Measurements from ENCODE around the gene CACYBP. TPM values are rescaled to one million over a fixed set of nuclear protein-coding genes. Genes with fewer than 3 reads are reported as not detected.
"Not testable (repeated sequence)": the region's sequence is repeated elsewhere in the genome, so short reads cannot be mapped to it uniquely, and the experiment has no call there.

CACYBP gene
- total and polyA plus RNA-seq, 8 donors = 16.5 to 317 (median 64.1) TPM

- H3K4me1 ChIP-seq = peaks cover 0 to 16% (median 0%) of the 10 kb centered on the region in 4 donors
- TF ChIP-seq POLR2A (IDR thresholded peaks at IDR 0.05) (no peak), EP300 (IDR thresholded peaks at IDR 0.05) (no peak), POLR2AphosphoS5 (IDR thresholded peaks at IDR 0.05) (no peak)
- TF ChIP-seq, protein P1, sequence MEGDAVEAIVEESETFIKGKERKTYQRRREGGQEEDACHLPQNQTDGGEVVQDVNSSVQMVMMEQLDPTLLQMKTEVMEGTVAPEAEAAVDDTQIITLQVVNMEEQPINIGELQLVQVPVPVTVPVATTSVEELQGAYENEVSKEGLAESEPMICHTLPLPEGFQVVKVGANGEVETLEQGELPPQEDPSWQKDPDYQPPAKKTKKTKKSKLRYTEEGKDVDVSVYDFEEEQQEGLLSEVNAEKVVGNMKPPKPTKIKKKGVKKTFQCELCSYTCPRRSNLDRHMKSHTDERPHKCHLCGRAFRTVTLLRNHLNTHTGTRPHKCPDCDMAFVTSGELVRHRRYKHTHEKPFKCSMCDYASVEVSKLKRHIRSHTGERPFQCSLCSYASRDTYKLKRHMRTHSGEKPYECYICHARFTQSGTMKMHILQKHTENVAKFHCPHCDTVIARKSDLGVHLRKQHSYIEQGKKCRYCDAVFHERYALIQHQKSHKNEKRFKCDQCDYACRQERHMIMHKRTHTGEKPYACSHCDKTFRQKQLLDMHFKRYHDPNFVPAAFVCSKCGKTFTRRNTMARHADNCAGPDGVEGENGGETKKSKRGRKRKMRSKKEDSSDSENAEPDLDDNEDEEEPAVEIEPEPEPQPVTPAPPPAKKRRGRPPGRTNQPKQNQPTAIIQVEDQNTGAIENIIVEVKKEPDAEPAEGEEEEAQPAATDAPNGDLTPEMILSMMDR (IDR thresholded peaks at IDR 0.05) = no peak
- no peaks in the 10 kb centered on the region for H3K9me3 ChIP-seq
- no peak for DNase-seq
- no peak overlapping the region for H3K27ac ChIP-seq
- WGBS, 5 donors = 51 to 90% (median 86%) methylated on average over 1 of the region's 1 CpG
- H3K4me3 ChIP-seq = no peak overlapping the region
- H3K36me3 ChIP-seq = peaks cover 48 to 100% (median 100%) of the 10 kb centered on the region in 4 donors
- intact Hi-C loops (cut with DNase I; ENCODE audit: low total_unique reads) = no loop called here
- no peaks in the 10 kb centered on the region for H3K27me3 ChIP-seq
Observed at GRCh38 chr1:175013445-175013844, 13.7 kb downstream of the CACYBP start.

GRCh38 chr1:175015243-175015642, 15.5 kb downstream of the CACYBP start:
- Histone ChIP-seq H3K4me1 (peaks cover 0 to 16% (median 2%) of the 10 kb centered on the region in 4 donors), H3K9me3 (no peaks in the 10 kb centered on the region), H3K36me3 (peaks cover 43 to 98% (median 91%) of the 10 kb centered on the region in 4 donors), H3K27me3 (no peaks in the 10 kb centered on the region), H3K27ac (no peak overlapping the region), H3K4me3 (no peak overlapping the region)
- TF ChIP-seq EP300 (IDR thresholded peaks at IDR 0.05) (no peak), POLR2A (IDR thresholded peaks at IDR 0.05) (no peak), POLR2AphosphoS5 (IDR thresholded peaks at IDR 0.05) (no peak)
- TF ChIP-seq, protein P1 (IDR thresholded peaks at IDR 0.05) = no peak
- WGBS, 5 donors = 79 to 87% (median 84%) methylated on average over 4 of the region's 4 CpGs
- intact Hi-C loops (cut with DNase I; ENCODE audit: low total_unique reads) = no loop called here
- DNase-seq = no peak

- TF ChIP-seq POLR2A (IDR thresholded peaks at IDR 0.05) (no peak), EP300 (IDR thresholded peaks at IDR 0.05) (no peak)
- intact Hi-C loops (cut with DNase I; ENCODE audit: low total_unique reads) = no loop called here
- H3K27me3 ChIP-seq = no peaks in the 10 kb centered on the region
- peaks cover 26 to 56% (median 49%) of the 10 kb centered on the region in 4 donors for H3K36me3 ChIP-seq
- H3K4me3 ChIP-seq = no peak overlapping the region
- H3K9me3 ChIP-seq = no peaks in the 10 kb centered on the region
- WGBS, 5 donors = 86 to 95% (median 92%) methylated on average over 3 of the region's 3 CpGs
- peaks cover 0 to 31% (median 20%) of the 10 kb centered on the region in 4 donors for H3K4me1 ChIP-seq
- DNase-seq = no peak
- H3K27ac ChIP-seq = no peak overlapping the region
Observed at GRCh38 chr1:175019524-175019923, 19.8 kb downstream of the CACYBP start.

DNA sequence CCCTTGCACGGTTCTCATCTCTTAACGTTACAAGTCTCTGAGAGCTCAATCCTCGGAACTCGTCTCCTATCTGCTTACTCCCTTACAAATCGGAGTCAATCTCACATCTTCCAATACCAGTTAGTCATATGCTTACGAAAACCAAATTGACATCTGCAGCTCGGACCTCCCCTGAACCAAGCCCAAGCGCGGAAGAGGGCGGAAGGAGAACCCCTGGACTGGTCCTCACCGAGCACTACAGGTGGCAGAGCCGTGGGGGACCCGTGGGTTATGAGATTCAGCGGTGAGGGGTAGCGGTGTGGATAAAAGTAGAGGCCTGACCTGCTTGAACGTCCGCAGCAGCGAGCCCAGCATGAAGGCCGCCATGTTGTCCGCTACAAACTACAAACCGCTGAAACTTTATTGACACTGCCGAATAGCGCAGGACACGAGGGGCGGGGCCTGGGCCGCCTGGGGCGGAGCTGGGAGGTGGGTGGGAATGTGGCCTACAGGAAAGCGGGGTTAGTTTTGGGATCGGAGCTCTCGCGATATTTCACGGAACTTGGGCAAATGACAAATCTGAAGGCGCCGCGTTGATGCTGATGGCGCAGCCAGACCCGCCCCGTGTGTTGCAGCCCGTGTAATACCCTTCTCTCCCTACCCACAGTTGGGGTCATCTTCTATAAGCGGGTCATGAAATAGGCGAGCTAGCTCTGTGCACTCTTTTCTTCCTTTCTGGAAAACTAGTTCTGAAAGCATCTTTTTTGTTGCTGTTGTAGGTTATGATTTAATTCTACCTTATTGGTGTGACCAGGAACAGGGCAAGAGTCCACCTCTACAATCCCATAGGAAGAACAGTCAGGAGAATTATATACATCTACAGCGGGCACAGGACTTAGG, 23.5 kb downstream of the CACYBP start, which contains the start of gene MRPS14:
Gene MRPS14, minus strand, starts transcription at position 383 of the 879 bp plus-strand sequence. Its CDS starts 17 bp downstream, at position 366.
- no peaks in the 10 kb centered on the region for H3K27me3 ChIP-seq
- H3K9me3 ChIP-seq = no peaks in the 10 kb centered on the region
- peak; percentile 98 to 99 for DNase-seq
- H3K36me3 ChIP-seq = peaks cover 4 to 18% (median 11%) of the 10 kb centered on the region in 4 donors
- intact Hi-C loops (cut with DNase I; ENCODE audit: low total_unique reads) = no loop called here
- peak within 1 kb of the TSS; percentile 79 to 92 (median 88) for H3K4me3 ChIP-seq
- peaks cover 0 to 26% (median 15%) of the 10 kb centered on the region in 4 donors for H3K4me1 ChIP-seq
- TF ChIP-seq POLR2AphosphoS5 (IDR thresholded peaks at IDR 0.05) = peak; percentile 82 to 96 (median 89)
- peak in 1 of 4 donors; percentile 63 for TF ChIP-seq POLR2A (IDR thresholded peaks at IDR 0.05)
- TF ChIP-seq, protein P1 (IDR thresholded peaks at IDR 0.05) = peak in 1 of 7 experiments; percentile 9
- no peak for TF ChIP-seq EP300 (IDR thresholded peaks at IDR 0.05)
- 2 to 3% (median 3%) methylated on average over 41 to 42 of the region's 42 CpGs for WGBS, 5 donors
- H3K27ac ChIP-seq = peak within 1 kb of the TSS; percentile 84 to 92 (median 90)

DNA sequence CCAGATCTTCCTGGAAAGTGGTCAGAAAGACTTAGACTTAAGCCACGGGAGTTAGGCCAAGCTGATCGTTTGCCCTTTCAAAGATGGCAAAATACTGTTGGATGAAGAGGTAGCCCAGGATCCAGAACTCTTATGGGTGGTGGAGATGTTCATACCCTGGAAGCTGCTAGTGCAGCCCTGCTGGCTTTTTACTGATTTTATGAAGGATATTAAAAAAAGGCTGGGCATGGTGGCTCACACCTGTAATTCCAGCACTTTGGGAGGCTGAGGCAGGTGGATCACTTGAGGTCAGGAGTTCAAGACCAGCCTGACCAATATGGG, 24.1 kb downstream of the CACYBP start:
- H3K4me1 ChIP-seq = peaks cover 0 to 26% (median 15%) of the 10 kb centered on the region in 4 donors
- intact Hi-C loops (cut with DNase I; ENCODE audit: low total_unique reads); H3K27me3 ChIP-seq; DNase-seq; H3K9me3 ChIP-seq: not testable (repeated sequence)
- WGBS, 5 donors = 87 to 95% (median 89%) methylated on average over 2 of the region's 2 CpGs
- H3K27ac ChIP-seq = peak overlapping the region; percentile 74 to 92 (median 87)
- peaks cover 0 to 13% (median 6%) of the 10 kb centered on the region in 4 donors for H3K36me3 ChIP-seq
- peak overlapping the region; percentile 79 to 92 (median 88) for H3K4me3 ChIP-seq

Measured in stomach (tissue), 9 donors.